HPDE6-E6E7 (cell line): ENCODE results near the gene EPB41L2.

ENCODE experiments used
- DNase-seq: peaks from one replicate; pipeline ENCODE4 v3.0.0; 2011; ENCODE audit warnings: missing footprints; ENCODE audit errors: extremely low spot score

Gene EPB41L2

GRCh38 chr6:130796313-130796905 is 266.6 kb downstream of the EPB41L2 start:
- DNase-seq = no peak

- no peak for DNase-seq
Observed at GRCh38 chr6:130794738-130795137, 268.3 kb downstream of the EPB41L2 start.

GRCh38 chr6:130794010-130794697 is 268.9 kb downstream of the EPB41L2 start:
- DNase-seq = no peak
